Stimulated activated CD8-positive, alpha-beta memory T cell treated with anti-CD3 and anti-CD28 coated beads, Interleukin-7, amount 100 ng/mL, for 48 hours (primary cell): ENCODE measurements around the gene NCOA7.
A peak's percentile ranks its signal among the peaks of the same experiment; 100 is the strongest.
"Not testable (repeated sequence)": the region's sequence is repeated elsewhere in the genome, so short reads cannot be mapped to it uniquely, and the experiment has no call there.

Experiments
- DNase-seq, 2 donors: peaks; one replicate each; pipeline ENCODE4 v3.0.0-alpha.2; 2020; ENCODE audit warnings: low read depth in 1 of 2; ENCODE audit errors: extremely low read depth in 1 of 2

The NCOA7 gene

DNA sequence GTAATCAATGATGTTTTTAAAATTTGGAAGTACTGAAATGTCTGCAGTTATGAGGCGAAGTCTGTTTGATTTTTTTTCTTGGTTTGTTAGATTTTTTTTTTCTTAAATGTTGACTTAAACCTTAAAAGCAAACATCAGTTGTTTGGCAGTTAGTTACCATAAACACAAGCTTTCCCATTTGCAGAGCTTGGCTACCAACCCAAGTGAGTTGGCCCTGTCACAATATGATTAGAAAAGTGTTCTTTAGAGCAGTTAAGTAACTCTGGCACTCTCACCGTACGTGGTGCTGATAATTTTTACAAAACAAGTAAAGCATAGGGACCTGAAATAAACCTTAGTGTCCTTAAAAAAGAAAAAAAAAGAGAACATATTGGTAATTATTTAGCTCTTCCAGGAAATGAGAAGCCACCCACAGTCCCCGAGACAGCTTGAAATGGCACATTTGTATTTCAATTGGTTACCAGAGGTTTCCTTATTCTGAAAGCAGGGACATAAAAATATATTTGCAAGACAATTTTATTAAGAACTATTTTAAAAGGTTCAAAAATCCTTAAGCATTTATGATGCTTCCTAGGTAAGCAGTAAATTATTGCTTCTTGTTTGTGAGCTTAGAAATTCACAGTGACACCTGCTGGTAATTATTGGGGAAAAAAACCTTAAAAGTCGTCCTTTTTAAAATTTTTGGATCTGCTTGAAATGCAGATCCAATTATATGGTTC lies 37.4 kb upstream of the NCOA7 start:
- DNase-seq, result no peak

DNA sequence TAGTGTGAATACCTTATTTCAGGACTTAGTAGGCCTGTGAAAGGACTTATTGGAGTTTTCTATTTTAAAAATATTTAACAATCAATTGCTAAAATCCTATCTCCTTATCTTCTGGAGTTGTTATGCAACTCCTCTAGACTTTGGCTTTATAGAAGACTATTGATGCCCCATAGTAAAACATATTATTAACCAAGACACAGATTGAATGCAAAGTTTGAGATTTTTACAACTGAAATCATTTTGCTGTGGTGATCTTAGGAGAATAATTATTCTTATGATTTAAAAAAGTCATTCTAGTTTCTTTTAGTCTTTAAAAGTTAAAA lies 36.9 kb upstream of the NCOA7 start:
- DNase-seq, result no peak

DNA sequence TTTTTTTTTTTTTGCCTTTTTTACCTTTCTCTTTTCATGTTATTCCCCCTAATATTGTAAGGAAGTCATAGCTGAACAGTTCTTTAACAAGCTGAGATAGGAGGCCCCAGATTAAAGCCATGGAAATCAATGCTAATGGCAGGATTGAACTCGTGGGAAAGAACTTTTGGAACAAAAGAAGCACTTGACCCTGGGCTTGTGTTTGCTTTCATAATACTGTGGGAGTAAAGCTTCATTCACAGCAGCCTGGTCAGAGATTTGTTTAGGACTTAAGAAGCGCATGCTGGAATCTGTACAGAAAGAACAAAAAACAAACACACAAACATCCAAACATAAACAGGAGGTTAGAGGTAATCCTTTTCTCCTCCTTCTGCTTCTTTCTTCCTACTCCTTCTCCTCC lies 36.2 kb upstream of the NCOA7 start:
- no peak for DNase-seq

DNA sequence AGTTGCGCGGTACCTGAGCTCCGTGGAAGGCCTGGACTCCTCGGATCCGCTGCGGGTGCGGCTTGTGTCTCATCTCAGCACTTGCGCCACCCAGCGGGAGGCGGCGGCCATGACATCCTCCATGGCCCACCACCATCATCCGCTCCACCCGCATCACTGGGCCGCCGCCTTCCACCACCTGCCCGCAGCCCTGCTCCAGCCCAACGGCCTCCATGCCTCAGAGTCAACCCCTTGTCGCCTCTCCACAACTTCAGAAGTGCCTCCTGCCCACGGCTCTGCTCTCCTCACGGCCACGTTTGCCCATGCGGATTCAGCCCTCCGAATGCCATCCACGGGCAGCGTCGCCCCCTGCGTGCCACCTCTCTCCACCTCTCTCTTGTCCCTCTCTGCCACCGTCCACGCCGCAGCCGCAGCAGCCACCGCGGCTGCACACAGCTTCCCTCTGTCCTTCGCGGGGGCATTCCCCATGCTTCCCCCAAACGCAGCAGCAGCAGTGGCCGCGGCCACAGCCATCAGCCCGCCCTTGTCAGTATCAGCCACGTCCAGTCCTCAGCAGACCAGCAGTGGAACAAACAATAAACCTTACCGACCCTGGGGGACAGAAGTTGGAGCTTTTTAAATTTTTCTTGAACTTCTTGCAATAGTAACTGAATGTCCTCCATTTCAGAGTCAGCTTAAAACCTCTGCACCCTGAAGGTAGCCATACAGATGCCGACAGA lies 31.4 kb upstream of the NCOA7 start:
- no peak for DNase-seq

DNA sequence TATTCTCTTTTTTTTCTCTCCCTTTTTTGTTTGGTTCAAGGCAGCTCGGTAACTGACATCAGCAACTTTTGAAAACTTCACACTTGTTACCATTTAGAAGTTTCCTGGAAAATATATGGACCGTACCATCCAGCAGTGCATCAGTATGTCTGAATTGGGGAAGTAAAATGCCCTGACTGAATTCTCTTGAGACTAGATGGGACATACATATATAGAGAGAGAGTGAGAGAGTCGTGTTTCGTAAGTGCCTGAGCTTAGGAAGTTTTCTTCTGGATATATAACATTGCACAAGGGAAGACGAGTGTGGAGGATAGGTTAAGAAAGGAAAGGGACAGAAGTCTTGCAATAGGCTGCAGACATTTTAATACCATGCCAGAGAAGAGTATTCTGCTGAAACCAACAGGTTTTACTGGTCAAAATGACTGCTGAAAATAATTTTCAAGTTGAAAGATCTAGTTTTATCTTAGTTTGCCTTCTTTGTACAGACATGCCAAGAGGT lies 30.8 kb upstream of the NCOA7 start:
- no peak for DNase-seq

DNA sequence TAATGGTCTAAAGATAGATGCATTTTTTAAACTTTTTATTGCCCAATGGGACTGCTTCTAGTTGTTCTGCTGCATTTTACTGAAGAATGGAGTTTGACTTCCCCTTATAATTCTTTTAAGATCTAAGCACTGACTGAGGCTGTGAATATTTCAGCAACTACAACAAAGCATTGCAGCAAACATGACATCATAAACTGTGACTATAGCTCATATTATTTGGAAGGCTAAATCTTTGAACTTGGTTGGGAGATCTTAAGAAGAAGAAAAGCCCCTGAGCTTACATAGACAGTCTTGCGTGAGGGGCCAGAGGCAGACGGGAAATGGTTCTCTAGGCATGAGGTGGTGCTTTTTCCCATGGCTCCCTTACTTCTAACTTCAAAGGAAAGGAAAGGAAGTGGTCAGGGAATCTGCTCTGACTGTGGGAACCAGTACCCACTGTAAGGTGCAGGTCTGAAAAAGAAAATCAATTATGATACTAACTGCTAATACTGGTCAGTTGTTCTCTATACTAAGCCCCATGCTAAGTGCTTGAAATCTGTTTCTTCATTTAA lies 26.6 kb upstream of the NCOA7 start:
- no peak for DNase-seq

DNA sequence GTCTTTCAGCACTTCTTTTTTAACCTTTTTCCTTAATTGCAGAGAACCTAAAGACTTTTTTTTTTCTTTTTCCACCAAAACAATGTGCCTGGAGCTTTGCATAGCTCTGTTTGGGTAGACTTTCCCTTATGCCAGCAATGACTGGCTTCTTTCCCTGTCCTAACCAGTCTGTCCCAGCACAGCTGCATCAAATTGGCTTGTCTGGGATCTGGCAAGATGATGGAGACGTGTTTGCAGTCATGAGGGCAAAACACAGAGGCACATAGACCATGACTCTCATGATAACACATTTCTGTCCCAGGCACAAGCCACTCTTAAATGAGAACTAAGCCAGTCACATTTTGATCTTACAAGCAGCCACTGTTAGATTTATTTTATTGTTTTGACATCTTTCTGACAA lies 24.8 kb upstream of the NCOA7 start:
- no peak for DNase-seq

DNA sequence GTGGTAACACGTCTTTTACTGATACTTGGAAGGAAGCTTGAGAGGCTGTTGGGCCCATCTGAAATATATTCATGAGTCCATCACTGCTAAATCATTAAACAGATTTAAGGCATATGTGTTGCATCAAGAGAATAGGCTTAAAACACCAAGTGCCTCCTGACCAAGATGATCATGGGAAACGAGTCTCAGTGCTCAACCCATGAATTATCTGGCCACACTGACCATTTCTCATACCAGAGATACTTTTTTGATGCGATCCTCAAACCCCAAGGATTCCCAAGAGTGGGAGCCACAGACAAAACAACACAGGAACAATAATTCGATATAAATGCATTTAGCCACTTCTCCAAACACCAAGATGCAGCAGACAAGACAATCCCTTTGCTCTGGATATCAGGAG lies 24.1 kb upstream of the NCOA7 start:
- DNase-seq, result no peak

DNA sequence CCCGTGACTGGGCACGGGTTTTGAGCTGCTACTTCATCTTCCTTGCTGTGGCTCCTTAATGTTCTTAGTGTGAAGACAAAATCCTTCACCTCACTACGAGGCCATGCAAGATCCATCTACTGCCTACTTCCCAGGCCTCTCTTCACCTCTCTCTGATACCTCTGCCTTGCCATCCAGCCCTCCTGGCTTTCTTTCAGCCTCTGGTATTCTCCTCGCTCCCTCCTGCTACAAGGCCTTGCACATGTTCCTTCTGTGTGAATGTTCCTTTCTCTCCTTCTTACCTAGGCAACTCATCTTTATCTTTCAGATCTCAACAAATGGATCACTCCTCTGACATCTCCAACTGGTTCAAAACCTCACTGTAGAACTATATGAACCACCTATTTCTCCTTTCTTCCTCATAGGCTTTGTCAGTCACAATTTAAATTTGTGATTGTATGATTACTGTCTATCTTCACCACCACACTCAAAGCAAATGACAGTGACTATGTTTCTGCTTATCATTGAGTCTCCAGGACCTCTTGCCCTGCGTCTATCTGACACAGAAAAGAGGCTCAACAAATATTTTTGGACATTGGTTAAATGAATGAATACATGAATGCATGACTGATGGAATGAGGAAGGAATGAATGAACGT lies 21.5 kb upstream of the NCOA7 start:
- no peak for DNase-seq

DNA sequence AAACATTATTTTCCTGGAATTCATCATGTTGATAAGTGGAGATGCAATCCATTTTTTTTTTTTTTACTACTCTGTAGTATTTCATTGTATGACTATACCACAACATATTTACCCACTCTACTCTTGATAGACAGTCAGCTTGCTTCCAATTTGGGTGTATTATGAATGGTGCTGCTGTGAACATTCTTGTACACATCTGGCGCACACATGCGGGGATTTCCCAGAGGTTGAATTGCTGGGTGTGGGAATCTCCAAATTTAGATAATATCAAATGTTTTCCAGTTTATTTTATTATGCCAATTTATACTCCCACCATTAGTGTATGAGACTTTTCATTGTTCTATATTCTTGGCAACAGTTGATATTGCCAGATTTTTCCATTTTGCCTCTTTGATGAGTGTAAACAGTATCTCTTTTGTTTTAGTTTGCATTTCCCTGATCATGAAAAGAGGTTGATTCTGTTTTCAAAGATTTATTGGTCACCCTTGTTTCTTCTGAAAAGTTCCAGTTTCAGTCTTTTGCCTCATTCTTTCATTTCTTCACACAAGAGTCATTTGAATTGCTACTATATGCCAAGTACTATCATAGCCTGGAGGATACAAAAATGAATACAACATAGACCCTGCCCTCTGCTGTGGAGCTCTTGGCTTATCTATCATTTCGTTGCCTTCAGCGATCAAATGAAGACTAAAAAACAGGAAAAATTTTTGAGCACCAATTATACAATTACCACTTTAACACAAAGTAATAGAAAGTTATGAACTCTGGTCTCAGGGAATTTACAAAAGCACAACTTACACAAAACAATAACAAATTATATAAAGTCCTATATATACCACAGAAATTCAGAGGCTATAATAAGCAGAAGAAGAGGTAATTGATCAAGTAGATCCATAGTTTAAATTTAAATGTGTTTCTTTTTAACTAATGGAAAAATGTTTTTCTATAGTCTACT lies 17.1 kb upstream of the NCOA7 start:
- DNase-seq, result no peak

DNA sequence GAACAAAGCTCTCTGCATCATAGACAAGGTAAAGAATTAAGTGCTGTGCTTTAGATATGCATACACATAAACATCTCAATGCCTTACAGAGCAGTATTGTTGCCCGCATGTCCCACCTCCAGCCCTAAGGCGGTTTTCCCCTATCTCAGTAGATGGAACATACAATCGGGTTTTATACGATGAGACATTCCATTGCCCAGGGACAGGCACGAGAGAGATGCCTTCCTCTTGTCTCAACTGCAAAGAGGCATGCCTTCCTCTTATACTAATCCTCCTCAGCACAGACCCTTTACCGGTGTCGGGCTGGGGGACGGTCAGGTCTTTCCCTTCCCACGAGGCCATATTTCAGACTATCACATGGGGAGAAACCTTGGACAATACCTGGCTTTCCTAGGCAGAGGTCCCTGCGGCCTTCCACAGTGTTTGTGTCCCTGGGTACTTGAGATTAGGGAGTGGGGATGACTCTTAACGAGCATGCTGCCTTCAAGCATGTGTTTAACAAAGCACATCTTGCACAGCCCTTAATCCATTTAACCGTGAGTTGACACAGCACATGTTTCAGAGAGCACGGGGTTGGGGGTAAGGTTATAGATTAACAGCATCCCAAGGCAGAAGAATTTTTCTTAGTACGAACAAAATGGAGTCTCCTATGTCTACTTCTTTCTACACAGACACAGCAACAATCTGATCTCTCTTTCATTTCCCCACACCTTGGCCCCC lies 14.5 kb upstream of the NCOA7 start:
- not testable (repeated sequence) for DNase-seq

DNA sequence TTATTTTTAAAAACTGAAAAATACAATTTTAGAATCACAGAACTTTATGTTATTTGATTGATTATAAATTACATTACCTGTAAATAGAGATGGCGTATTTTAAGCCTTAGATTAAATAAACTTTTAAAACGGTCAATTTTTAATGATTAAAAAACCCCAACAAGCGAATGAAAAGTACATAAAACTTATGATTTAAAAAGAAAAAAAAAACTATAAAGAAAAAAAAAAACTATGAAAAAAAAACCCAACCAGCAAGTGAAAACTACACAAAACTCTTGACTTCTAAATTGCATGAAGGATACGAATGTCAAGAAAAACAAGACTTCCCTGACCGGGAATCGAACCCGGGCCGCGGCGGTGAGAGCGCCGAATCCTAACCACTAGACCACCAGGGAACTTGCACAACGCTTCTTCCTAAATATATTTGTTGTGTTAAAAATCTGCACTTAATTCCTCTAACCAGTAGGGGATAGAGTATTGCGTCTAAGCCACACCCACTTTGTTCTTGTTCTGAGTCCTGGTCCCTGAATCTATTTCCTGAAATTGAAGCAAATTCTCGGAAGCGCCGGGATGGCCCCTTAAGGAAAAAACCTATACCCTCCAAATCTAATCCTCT lies 10.7 kb upstream of the NCOA7 start:
- DNase-seq, result peak; percentile 62 to 69

DNA sequence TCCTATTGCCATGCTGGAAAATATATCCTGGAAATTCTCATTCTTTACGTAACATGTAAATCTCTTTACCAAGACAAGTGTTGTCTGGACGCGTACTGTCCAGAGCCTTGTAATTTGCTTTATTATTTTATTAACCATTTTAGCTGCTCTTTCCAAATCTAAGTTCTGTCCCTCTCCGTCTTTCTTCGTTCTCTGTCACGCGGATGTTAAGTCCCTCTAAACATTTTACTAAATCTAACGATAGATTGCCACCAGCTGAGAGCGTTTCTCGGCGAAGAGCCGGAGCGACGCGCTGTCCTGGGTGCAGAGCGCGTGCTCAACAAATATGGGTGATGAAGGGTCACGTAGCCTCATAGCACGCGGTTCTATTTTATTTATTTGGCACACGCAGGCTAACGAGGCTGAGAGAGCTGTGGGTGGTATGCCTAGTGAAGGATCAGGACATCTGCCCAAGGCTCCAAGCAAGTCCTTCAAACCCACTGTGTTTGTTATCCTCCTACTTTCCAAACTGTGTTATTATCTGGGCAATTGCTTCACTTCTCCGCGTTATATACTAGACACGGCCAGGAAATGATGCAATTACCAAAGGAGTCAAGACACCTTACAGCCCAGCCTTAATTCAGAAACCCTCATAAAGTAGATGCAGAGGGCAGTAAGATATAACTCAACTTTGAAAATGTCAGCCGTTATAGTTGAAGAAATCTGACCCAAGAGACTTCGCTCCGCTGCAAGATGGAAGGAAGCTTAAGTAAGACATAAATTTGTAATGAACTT lies 10.0 kb upstream of the NCOA7 start:
- peak in 1 of 2 donors; percentile 23 for DNase-seq

DNA sequence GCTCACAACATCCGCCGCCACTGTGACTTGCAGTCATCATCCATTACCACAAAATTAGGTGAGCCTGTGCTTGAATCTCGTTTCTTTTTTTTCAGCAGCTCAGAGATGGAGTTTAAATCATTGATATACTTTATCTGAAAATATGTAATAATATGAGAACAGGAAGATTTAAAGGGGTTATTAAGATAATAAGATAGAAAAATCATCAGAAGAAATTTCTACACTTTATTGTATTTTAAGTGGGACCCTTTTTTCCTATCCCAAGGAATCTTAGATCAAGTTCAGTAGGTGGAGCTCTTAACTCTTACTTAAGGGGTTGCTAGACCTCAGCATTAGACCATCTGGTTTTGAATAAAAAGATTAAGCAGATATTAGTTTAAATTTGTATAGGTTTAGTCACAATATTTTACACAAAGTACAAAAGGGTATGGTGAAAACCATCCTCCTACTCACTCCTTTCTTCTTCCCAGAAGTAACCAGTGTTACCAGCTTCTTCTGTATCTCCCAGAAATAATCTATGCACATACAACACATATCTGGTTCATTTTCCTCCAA lies 9.4 kb upstream of the NCOA7 start:
- DNase-seq, result no peak

DNA sequence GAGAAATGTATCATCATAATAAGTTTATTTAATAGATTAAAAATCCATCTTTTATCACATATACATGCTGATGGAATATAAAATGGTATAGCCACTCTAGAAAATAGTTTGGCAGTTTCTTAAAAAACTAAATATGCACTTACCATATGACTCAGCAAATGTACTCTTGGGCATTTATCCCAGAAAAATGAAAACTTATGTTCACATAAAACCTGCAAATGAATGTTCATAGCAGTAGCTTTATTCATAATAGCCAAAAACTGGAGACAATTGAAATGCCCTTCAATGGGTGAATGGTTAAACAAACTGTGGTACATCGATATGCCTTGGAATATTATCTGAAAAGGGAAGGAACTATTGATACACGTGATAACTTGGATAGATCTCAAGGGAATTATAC lies 6.4 kb upstream of the NCOA7 start:
- DNase-seq, result no peak

DNA sequence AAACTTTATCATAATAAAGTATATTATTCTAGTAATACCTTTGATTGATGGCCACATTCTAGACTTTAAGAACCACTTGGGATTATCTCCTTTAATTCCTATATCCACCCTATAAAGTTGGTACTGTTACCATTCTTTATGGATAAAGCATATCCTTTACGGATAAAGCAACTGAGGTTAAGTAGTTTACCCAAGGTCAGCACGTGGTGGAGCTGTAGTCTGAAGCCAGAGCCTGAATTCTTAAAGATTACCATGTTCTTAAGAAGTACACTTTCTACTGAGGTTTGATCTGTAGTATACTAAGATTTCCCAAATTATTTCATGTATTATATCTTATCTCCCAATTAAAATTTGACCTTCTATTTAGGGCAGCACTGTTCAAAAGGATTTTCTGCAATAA lies 3.0 kb upstream of the NCOA7 start:
- DNase-seq, result no peak

DNA sequence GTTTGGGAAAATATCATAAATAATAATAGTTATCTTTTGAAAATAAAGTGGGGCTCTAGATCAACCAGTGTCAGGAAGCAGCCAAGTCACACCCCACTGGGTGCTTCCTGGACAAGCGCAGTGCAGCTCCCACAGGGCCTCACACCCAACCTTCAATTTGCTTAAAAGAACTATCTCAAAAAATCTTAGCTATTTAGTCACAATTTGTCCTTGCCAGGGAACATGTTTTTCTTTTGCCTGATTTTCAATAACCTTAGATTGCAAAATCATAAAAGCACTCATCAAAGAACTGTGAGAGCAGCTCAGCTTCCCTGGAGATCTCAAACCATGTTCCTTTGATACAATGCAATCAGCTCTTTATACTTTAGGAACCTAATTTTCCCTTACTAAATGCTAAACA lies 1.6 kb upstream of the NCOA7 start:
- no peak for DNase-seq

DNA sequence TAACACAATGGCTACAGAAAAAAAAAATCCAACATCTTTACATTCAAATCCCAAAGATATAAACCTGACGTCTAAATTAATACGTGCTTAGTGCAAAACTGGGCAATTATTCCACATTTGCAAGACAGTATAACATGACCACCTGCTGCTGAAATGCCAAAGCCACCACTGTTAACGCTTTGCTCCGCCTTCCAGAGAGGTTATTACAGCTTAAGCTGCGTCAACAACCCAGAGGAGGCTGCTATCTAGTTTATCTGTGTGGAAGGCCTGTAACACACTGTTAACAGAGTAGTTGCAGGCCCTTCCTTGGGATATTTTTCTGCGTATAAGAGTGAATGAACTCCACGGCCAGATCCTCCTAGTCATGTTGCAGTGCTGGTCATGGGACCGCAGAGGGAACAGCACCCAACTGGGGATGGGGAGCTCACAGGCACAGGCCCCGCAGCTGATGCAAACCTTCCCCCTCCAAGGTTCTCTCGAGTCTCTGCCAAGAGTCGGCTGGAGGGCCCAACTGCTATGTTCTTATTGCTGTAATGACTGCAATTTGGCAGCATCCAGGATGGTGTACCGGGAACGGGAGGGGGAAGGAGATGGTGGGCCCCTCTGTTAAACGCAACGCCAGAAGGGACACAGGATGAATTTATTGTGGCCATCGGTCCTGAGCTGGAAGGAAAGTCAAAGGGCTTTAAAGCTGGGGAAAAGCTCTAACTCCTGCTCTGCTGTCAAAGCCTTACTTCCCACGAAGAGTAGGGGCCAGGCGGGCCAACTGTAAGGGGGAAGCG lies 993 bp upstream of the NCOA7 start:
- DNase-seq, result no peak
